GM18498 (cell line): ENCODE measurements around the gene SLC22A1.

Source experiments
- ATAC-seq: cut with Tn5 transposase; IDR thresholded peaks from one replicate; pipeline ENCODE4 v1.9.1; 2021; ENCODE audit warnings: mild to moderate bottlenecking, moderate library complexity; ENCODE audit not compliant: unreplicated experiment

Gene SLC22A1

GRCh38 chr6:160207618-160208017 is 86.0 kb downstream of the SLC22A1 start:
- no peak for ATAC-seq
